Cardiac muscle cell (in vitro differentiated cells and primary cell): ENCODE measurements around the gene SGMS2. TPM values are rescaled to one million over a fixed set of nuclear protein-coding genes. Genes with fewer than 3 reads are reported as not detected.

ENCODE experiments used
- DNase-seq, 2 donors: peaks; one replicate each; pipeline versions ENCODE4 v3.0.0 to v3.0.0-alpha.2; 2010 to 2017; ENCODE audit warnings: low read depth in 1 of 2, low spot score in 1 of 2
- H3K27ac ChIP-seq: fragments of 200-600 bp; sonication (generic); 2 replicates; pipeline ENCODE4 v1.5.1; 2016
- H3K27me3 ChIP-seq: fragments of 200-600 bp; sonication (generic); 2 replicates; pipeline ENCODE4 v1.6.0; 2016; ENCODE audit warnings: control low read depth
- H3K36me3 ChIP-seq: fragments of 200-600 bp; sonication (generic); 2 replicates; pipeline ENCODE4 v1.5.1; 2016; ENCODE audit warnings: control low read depth
- H3K4me1 ChIP-seq: fragments of 200-600 bp; sonication (generic); 2 replicates; pipeline ENCODE4 v1.8.1; 2017; ENCODE audit warnings: low read depth, mild to moderate bottlenecking, mixed run types
- H3K4me3 ChIP-seq: fragments of 200-600 bp; sonication (generic); 2 replicates; pipeline ENCODE4 v1.5.1; 2016; ENCODE audit warnings: mild to moderate bottlenecking
- H3K9me3 ChIP-seq: fragments of 200-600 bp; sonication (generic); 2 replicates; pipeline ENCODE4 v1.5.1; 2017; ENCODE audit warnings: low read depth, mild to moderate bottlenecking, control low read depth
- polyA plus RNA-seq: library from polyadenylated mRNA; unstranded; fragments of >200 nt; fragmentation: Nextera tagmentation; extraction: Ambion mirVana; gene quantifications from 2 replicates; pipeline ENCODE4 v1.2.1, GENCODE V29; 2016
- total RNA-seq: library from RNA; depleted of rRNA; stranded (reverse); fragments of >200 nt; gene quantifications from 2 replicates; pipeline ENCODE4 v1.2.3, GENCODE V29; 2016
- TF ChIP-seq, protein P1 (sequence below): IDR thresholded peaks from 2 replicates; pipeline ENCODE4 v1.5.1; 2012; ENCODE audit warnings: low read depth, mild to moderate bottlenecking, low read length

SGMS2 gene
- total and polyA plus RNA-seq, 2 experiments from 2014 or later, result 0.89 to 3.3 TPM

DNA sequence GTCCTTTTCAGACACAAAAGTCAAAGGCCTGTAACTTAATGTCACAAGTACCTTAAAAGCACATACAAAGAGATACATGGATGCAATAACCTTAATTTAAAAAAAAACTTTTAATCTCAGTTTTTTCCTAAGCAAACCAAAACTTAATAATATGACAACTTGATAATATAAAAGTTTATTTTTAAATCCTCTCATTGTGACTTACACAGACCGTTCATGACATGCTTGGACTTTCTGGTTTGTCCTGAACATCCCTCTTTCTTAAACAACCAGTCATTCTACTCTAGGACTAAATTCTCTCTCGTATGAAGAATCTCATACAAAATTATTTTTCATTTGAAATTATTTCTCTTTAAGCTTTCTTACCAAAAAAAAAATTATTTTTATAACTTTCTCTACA lies 63.5 kb downstream of the SGMS2 start:
- TF ChIP-seq, protein P1, sequence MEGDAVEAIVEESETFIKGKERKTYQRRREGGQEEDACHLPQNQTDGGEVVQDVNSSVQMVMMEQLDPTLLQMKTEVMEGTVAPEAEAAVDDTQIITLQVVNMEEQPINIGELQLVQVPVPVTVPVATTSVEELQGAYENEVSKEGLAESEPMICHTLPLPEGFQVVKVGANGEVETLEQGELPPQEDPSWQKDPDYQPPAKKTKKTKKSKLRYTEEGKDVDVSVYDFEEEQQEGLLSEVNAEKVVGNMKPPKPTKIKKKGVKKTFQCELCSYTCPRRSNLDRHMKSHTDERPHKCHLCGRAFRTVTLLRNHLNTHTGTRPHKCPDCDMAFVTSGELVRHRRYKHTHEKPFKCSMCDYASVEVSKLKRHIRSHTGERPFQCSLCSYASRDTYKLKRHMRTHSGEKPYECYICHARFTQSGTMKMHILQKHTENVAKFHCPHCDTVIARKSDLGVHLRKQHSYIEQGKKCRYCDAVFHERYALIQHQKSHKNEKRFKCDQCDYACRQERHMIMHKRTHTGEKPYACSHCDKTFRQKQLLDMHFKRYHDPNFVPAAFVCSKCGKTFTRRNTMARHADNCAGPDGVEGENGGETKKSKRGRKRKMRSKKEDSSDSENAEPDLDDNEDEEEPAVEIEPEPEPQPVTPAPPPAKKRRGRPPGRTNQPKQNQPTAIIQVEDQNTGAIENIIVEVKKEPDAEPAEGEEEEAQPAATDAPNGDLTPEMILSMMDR, result no peak
- H3K36me3 ChIP-seq, result no peaks in the 10 kb centered on the region
- DNase-seq, result no peak
- no peaks in the 10 kb centered on the region for H3K27me3 ChIP-seq
- H3K9me3 ChIP-seq, result no peaks in the 10 kb centered on the region
- H3K27ac ChIP-seq, result no peak overlapping the region
- H3K4me3 ChIP-seq, result no peak overlapping the region
- no peaks in the 10 kb centered on the region for H3K4me1 ChIP-seq

- TF ChIP-seq, protein P1, result no peak
- Histone ChIP-seq H3K4me1 (no peaks in the 10 kb centered on the region), H3K9me3 (no peaks in the 10 kb centered on the region), H3K36me3 (no peaks in the 10 kb centered on the region), H3K27me3 (no peaks in the 10 kb centered on the region), H3K27ac (no peak overlapping the region), H3K4me3 (no peak overlapping the region)
- no peak for DNase-seq
Observed at GRCh38 chr4:107890779-107891178, 66.0 kb downstream of the SGMS2 start.

DNA sequence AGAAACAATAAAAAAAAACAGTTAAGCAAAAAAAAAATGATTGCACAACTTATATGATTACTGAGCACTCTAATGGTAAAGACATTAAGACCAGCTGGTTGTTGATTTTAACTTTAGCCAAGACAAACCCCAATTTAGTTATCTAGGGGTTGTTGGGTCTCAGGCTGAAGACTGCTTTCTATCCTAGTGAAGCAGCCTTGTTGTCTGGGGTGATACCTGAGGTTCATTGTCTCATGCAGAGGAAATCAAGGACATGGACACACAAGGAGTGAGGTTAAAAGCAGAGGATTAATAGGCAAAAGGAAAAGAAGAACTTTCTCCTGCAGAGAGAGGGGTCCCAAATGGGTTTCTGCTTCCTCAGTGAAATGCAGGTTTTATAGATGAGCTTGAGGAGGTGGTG lies 66.6 kb downstream of the SGMS2 start:
- no peak for DNase-seq
- H3K27me3 ChIP-seq, result no peaks in the 10 kb centered on the region
- TF ChIP-seq, protein P1, result no peak
- no peak overlapping the region for H3K4me3 ChIP-seq
- no peaks in the 10 kb centered on the region for H3K36me3 ChIP-seq
- H3K9me3 ChIP-seq, result no peaks in the 10 kb centered on the region
- no peak overlapping the region for H3K27ac ChIP-seq
- H3K4me1 ChIP-seq, result no peaks in the 10 kb centered on the region

GRCh38 chr4:107893171-107894137 lies 68.7 kb downstream of the SGMS2 start:
- no peaks in the 10 kb centered on the region for H3K9me3 ChIP-seq
- TF ChIP-seq, protein P1, result no peak
- no peak overlapping the region for H3K27ac ChIP-seq
- no peaks in the 10 kb centered on the region for H3K27me3 ChIP-seq
- H3K4me1 ChIP-seq, result no peaks in the 10 kb centered on the region
- H3K36me3 ChIP-seq, result no peaks in the 10 kb centered on the region
- H3K4me3 ChIP-seq, result no peak overlapping the region
- DNase-seq, result peak in 1 of 2 donors; percentile 63

DNA sequence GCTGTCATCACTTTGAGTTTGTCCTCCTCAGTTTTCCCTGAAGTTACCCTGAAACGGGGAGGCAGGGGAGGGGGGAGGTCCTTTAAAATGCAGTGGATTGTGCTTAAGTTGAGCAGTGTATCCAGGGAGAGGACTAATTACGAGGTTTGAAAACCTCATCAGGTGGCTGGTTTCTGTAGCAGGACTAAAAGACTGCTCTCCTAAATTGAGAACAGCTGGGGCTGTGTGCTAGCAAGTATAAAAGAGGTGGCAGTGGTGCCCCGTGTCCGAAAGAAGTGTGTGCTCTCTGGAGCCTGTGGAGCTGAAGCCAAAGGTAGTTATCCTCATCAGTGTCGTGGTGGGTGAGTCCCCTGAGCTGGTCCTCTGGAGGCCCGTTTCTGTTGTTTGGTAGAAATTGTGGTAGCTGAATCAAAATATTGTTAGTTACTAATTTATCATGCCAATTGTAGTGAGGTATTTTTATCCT lies 69.4 kb downstream of the SGMS2 start:
- Histone ChIP-seq H3K27me3 (no peaks in the 10 kb centered on the region), H3K27ac (no peak overlapping the region), H3K4me1 (no peaks in the 10 kb centered on the region), H3K36me3 (no peaks in the 10 kb centered on the region), H3K4me3 (no peak overlapping the region), H3K9me3 (no peaks in the 10 kb centered on the region)
- no peak for DNase-seq
- TF ChIP-seq, protein P1, result no peak
